HUES6 (cell line): ENCODE results near the gene VANGL2.

Source experiments
- H3K27ac ChIP-seq: 2 replicates; pipeline ENCODE4 v1.7.0; 2013; ENCODE audit warnings: low read depth, mild to moderate bottlenecking, low read length, inconsistent platforms
- H3K27me3 ChIP-seq: 2 replicates; pipeline ENCODE4 v1.6.1; 2013; ENCODE audit warnings: low read length; ENCODE audit not compliant: control insufficient read depth, insufficient read depth
- H3K36me3 ChIP-seq: 2 replicates; pipeline ENCODE4 v1.6.1; 2013; ENCODE audit warnings: low read length; ENCODE audit not compliant: control insufficient read depth, insufficient read depth
- H3K4me1 ChIP-seq: 2 replicates; pipeline ENCODE4 v1.6.1; 2013; ENCODE audit warnings: low read length; ENCODE audit not compliant: control insufficient read depth, insufficient read depth
- H3K4me3 ChIP-seq: 2 replicates; pipeline ENCODE4 v1.5.1; 2013; ENCODE audit warnings: low read depth, low read length
- H3K9ac ChIP-seq: one replicate; pipeline ENCODE4 v1.6.1; 2013; ENCODE audit warnings: mild to moderate bottlenecking, low read length
- H3K9me3 ChIP-seq: 2 replicates; pipeline ENCODE4 v1.6.1; 2013; ENCODE audit warnings: low read depth, low read length; ENCODE audit not compliant: control insufficient read depth, insufficient read depth

VANGL2 gene

DNA sequence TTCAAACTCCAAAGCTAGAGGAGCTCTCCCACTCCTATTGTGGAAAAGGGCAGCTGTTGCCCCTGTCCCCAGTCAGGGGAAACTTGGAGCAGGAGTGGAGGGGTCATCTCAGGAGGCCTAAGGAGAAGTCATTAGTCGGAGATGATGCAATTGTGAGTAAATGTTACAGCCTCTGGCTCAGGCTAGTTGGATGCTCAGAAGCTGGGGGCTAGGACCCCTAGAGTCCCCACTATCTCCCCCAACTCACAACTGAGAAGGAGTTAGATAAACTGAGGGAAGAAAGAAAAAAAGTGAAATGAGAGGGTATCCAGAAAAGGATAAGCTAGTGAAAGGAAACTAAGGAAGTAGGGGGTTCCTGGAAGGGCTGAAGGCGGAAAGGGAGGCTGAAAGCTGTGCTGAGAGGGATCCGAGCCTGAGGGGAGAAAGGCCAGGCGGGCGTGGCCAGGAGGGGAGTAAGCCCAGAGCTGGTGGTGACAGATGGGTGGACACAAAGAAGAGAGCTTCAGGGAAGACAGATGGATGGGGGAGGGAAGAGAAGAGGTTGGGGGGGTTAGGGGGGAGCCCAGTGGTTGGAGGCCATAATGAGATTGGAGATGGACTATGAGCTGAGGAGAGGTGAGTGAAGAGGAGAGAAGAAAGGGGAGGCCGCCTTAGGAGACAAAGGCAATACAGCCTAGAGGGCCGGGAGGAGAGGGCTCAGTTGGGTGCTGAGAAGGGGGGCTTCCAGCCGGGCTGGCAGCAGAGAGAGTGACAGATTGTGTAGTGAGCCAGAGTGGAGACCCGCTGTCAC is 38.0 kb upstream of the VANGL2 start:
- H3K36me3 ChIP-seq, result peaks cover 33% of the 10 kb centered on the region
- peaks cover 37% of the 10 kb centered on the region for H3K4me1 ChIP-seq
- peak overlapping the region; percentile 62 for H3K9ac ChIP-seq
- H3K4me3 ChIP-seq, result no peak overlapping the region
- H3K9me3 ChIP-seq, result no peaks in the 10 kb centered on the region
- H3K27me3 ChIP-seq, result no peaks in the 10 kb centered on the region
- H3K27ac ChIP-seq, result peak overlapping the region; percentile 73

DNA sequence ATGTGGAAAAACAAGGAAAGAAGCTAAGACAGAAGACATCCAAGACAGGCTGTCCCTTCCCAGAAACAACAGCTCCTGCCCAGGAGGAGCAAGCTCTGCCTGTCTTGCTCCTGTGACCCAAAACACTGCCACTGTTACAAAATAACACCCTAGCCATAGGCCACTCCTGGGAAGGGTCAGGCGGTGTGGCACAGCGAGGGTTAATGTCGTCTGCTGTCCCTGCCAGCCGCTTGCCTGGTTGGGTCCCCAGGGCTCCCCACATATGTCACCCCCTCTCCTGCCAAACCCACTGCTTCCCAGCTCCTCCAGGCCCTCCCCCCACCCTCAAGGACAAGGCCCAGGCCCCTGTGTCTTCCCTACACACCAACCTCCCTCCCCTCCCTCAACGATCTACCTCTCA is 37.4 kb upstream of the VANGL2 start:
- peak overlapping the region; percentile 38 for H3K9ac ChIP-seq

DNA sequence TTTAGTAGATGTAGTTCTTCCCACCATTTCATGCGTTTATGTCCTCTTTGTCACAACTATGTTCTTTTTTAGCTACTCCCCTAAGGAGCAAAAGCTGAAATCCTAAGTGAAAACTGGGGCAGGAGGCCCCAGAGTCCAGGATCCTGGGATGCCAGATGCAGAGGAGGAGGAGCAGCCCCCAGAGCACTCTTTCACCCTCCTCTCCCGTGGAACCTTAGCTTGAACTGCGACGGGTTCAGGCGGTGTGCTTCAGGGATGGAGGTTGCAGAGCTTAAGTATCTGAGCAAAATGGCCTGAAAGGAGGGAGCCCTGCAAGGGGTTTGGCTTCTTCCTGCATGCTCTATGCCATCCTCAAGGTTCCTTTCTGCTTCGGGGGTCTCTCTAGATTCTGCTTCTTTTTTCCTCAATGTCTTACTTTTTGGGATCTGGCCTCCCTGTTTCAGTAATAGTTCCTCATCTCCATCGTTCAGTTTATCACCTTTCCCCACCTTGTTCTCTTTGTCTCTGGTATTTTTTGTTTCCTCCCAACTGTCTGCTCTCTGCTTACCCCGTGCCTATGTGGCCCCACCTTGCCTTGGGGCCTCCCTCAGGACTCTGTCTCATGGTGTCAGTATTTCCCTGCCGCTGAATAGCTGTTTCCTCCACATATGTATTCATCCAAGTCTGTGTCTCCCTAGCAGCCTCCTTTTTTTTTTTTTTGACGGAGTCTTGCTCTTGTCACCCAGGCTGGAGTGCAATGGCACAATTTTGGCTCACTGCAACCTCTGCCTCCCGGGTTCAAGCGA is 36.2 kb upstream of the VANGL2 start:
- Histone ChIP-seq H3K4me3 (no peak overlapping the region), H3K9me3 (no peaks in the 10 kb centered on the region), H3K27me3 (no peaks in the 10 kb centered on the region), H3K4me1 (peaks cover 37% of the 10 kb centered on the region), H3K9ac (no peak overlapping the region), H3K27ac (no peak overlapping the region), H3K36me3 (peaks cover 21% of the 10 kb centered on the region)

More for the DNA sequence above, 37.4 kb upstream of the VANGL2 start:
- Histone ChIP-seq H3K27ac (peak overlapping the region; percentile 73), H3K9me3 (no peaks in the 10 kb centered on the region), H3K4me3 (no peak overlapping the region), H3K36me3 (peaks cover 28% of the 10 kb centered on the region), H3K4me1 (peaks cover 37% of the 10 kb centered on the region), H3K27me3 (no peaks in the 10 kb centered on the region)

DNA sequence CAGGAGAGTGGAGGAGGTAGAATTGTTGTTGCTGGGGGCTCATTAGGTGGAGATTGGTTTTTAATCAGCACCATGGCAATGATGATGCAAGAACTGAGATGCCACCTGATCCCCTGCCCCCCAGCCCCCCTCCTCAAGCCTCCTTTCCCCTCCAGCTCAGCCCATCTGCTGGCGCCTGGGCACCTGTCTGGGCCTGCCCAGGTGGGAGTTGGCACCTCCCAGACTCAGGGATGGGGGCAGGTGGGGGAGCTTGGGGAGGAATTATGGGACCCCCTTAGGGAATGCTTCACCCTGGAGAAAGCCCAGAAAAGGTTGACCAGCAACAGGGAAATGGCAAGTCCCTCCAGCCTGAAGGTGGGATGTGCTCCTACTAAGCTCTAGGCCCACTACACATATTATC is 35.0 kb upstream of the VANGL2 start:
- peaks cover 11% of the 10 kb centered on the region for H3K36me3 ChIP-seq
- H3K4me3 ChIP-seq, result no peak overlapping the region
- H3K9me3 ChIP-seq, result no peaks in the 10 kb centered on the region
- H3K27me3 ChIP-seq, result no peaks in the 10 kb centered on the region
- H3K27ac ChIP-seq, result no peak overlapping the region
- H3K9ac ChIP-seq, result no peak overlapping the region
- peaks cover 37% of the 10 kb centered on the region for H3K4me1 ChIP-seq

DNA sequence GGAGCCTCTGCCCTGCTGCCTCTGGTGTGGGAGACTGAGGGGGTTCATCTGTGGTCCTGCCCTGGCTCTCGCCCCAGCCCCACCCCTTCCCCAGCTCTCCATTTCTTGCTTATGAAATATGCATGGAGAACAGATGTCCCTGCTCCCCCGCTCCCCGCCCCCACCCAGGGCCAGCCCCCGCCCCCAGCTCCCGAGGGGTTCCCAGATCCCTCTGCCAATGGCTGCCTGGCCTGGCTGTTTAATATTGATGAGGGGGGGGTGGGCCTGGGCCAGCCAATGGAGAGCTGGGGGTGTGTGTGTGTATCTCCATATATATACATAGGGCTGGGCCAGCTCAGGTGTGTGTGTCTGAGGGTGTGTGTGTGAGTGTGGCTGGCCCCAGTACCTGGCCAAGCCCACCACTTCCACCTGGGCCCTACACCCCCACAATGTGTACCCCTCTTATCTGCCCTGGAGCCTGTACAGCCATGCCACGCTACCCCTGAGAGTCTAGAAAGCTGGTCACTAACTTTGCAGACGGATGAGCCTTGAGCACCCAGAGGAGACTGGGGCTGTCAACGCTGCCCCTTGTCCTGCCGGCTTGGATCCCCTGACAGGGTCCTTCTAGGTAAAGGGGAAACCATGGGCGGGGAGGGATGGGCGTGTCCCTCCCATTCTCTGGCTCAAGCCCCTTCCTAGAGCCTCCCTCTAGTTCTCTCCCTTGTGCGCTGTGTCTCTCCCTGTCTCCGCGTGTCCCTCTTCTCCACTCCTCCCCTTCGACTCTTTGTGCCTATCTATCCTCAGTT is 33.4 kb upstream of the VANGL2 start, which contains the start of gene NHLH1:
Gene NHLH1, plus strand, starts transcription at position 341 of the 785 bp plus-strand sequence. CDS start 3,661 bp downstream, outside the sequence.
- no peak within 1 kb of the TSS for H3K9ac ChIP-seq
- no peak within 1 kb of the TSS for H3K4me3 ChIP-seq
- H3K9me3 ChIP-seq, result no peaks in the 10 kb centered on the region
- no peaks in the 10 kb centered on the region for H3K27me3 ChIP-seq
- H3K27ac ChIP-seq, result no peak within 1 kb of the TSS
- no peaks in the 10 kb centered on the region for H3K36me3 ChIP-seq
- peaks cover 27% of the 10 kb centered on the region for H3K4me1 ChIP-seq

DNA sequence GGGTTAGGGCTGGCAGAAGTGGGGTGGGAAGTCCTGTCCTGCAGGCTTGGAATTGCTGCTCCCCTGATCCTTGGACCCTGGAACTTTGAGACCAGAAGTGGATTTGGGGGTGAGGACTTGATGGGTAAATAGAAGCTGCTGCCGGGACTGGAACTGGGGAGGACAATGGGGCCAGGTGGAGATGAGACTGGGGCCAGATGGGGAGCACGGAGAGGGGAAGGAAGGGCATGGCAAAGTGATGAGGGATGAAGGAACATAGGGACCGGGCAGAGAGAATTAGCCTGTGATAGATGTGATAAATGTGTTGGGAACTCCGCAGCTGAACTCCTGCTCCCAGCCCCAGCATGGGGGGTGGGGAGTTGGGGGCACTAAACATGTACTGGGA is 32.9 kb upstream of the VANGL2 start:
- H3K27me3 ChIP-seq, result no peaks in the 10 kb centered on the region
- H3K4me1 ChIP-seq, result peaks cover 21% of the 10 kb centered on the region
- H3K9ac ChIP-seq, result no peak overlapping the region
- no peak overlapping the region for H3K27ac ChIP-seq
- no peaks in the 10 kb centered on the region for H3K36me3 ChIP-seq
- no peak overlapping the region for H3K4me3 ChIP-seq
- H3K9me3 ChIP-seq, result no peaks in the 10 kb centered on the region

DNA sequence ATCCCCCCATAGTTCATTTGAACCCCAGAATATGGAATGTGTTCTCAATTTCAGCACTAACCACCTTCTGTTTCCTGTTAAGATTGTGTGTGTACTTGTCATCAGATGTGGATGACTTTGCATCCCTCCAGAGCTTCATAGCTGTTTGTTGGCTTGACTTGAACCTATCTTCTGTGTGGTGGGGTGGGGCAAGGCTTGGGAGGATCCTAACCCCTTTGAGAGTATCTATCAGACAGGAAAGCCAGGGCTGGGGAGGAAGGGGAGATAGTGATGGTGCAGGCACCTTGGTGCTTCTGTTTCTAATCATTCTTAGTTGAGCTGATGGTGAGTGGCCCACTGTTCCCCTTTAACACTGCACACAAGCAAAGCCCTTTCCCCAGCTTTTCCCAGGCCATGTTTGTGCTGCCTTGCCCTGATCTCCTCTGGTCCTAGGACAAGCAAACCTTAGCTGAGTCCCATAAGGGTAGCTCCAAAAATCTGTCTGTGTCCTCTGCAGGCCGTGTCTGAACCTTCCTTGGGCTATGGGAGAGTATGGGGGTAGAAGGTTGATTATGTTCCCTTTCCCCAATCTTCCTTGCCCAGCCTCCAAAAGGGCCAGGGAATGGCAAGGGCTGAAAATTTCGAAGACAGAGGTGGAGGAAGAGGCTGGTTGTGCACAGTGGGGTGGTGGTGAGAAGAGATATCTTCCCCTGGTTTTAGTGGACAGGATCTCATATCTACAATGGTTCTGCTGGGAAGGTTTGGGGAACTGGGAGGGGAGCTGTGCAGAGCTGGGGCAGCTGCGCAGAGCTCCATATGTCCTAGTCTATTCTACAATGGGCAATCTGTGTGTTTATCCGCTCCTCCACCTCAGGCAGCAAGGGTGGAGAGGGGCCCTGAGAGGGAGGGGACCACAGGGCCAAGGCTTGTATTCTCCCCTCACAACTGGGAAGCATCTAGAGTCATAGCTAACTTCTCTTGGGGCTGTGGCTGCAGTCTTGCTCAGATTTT is 32.1 kb upstream of the VANGL2 start:
- Histone ChIP-seq H3K27ac (no peak overlapping the region), H3K36me3 (no peaks in the 10 kb centered on the region), H3K9ac (no peak overlapping the region), H3K9me3 (no peaks in the 10 kb centered on the region), H3K27me3 (no peaks in the 10 kb centered on the region), H3K4me3 (no peak overlapping the region), H3K4me1 (peaks cover 14% of the 10 kb centered on the region; the same call in 1 of the 2 replicates)

DNA sequence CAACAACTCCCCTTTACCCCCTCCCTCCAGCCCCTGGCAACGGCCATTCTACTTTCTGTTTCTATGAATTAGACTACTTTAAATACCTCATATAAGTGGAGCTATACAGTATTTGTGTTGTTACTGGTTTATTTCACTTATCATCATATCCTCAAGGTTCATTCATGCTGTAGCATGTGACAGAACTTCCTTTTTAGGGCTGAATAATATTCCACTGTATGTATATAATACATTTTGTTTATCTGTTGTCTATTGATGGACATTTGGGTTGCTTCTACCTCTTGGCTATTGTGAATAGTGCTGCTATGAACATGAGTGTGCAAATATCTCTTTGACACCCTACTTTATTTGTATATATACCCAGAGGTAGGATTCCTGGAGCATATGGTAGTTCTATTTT is 31.3 kb upstream of the VANGL2 start:
- Histone ChIP-seq H3K27ac (no peak overlapping the region), H3K36me3 (no peaks in the 10 kb centered on the region), H3K9me3 (no peaks in the 10 kb centered on the region), H3K27me3 (no peaks in the 10 kb centered on the region), H3K4me3 (no peak overlapping the region), H3K9ac (no peak overlapping the region), H3K4me1 (peaks cover 9% of the 10 kb centered on the region; the same call in 1 of the 2 replicates)

DNA sequence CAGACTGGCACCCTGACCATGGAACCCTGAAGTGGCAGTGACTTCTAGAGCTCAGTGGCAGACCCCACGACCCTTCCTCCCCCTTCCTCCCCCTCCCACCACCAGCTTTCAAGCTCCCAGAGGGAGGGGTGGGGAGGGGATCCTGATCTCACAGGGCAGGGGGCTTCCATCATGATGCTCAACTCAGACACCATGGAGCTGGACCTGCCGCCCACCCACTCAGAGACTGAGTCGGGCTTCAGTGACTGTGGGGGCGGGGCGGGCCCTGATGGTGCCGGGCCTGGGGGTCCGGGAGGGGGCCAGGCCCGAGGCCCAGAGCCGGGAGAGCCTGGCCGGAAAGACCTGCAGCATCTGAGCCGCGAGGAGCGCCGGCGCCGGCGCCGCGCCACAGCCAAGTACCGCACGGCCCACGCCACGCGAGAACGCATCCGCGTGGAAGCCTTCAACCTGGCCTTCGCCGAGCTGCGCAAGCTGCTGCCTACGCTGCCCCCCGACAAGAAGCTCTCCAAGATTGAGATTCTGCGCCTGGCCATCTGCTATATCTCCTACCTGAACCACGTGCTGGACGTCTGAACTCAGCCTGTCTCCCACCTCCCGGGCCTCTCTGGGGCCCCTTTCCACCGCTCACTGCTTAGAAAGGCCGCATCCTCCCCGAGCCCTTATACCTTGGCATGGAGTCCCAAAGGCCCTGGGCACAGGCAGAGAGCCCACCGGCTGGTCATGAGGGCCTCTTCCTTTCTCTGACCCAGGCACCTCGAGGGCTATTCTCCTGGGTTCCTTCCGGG is 29.6 kb upstream of the VANGL2 start:
- H3K4me1 ChIP-seq, result peaks cover 23% of the 10 kb centered on the region
- H3K9me3 ChIP-seq, result no peaks in the 10 kb centered on the region
- H3K36me3 ChIP-seq, result no peaks in the 10 kb centered on the region
- H3K9ac ChIP-seq, result no peak overlapping the region
- no peaks in the 10 kb centered on the region for H3K27me3 ChIP-seq
- no peak overlapping the region for H3K27ac ChIP-seq
- no peak overlapping the region for H3K4me3 ChIP-seq

DNA sequence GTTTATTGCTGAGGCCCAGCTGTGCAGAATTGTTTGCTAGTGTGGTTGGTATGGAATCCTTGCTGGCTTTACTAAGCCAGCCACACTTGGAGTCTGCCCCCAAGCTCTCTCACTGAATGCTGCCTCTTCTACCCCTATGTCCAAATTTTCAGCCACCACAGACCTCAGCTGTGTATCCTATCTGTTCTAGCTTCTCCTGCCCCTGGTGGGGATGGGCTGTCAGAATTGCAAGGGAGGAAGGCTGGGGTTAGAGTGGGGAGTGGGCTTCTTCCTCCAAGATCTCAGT is 29.1 kb upstream of the VANGL2 start:
- Histone ChIP-seq H3K27ac (no peak overlapping the region), H3K9ac (no peak overlapping the region), H3K36me3 (no peaks in the 10 kb centered on the region), H3K4me3 (no peak overlapping the region), H3K4me1 (peaks cover 25% of the 10 kb centered on the region), H3K27me3 (no peaks in the 10 kb centered on the region), H3K9me3 (no peaks in the 10 kb centered on the region)
